Measurements from ENCODE around the gene CAD. TPM values are rescaled to one million over a fixed set of nuclear protein-coding genes. Genes with fewer than 3 reads are reported as not detected.
A peak's percentile ranks its signal among the peaks of the same experiment; 100 is the strongest.

Gene CAD
- total and polyA plus RNA-seq, 2 donors (not counting 1 experiment from before 2014, with no cell fraction given), result 11.9 to 32.0 TPM

DNA sequence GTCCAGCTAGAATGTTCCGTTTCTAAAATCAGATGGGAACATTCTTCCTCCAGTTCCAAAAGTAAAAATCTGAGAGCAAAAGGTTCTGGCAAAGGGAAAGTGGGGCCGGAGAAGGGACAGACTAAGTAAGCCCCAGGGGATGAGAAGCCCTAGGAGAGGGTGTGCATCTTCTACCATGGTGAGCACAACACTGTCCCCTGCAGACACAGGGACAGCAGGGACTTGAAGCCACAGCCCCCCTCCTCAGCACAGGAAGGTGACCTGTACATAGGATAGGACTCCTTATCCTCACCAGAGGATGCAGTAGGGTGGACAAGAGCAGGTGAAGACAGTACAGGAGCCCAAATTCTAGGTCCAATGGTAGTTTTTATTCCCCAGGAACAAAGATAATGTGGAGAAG, 17.9 kb upstream of the CAD start:
- Histone ChIP-seq H3K79me2 (ENCODE audit: control insufficient read depth, insufficient read depth, low read length) (no peaks in the 10 kb centered on the region), H3K36me3 (ENCODE audit: control insufficient read depth, insufficient read depth, low read length) (peaks cover 9% of the 10 kb centered on the region), H3K9ac (ENCODE audit: insufficient read depth, low read length) (no peak overlapping the region), H4K20me1 (ENCODE audit: control insufficient read depth, extremely low read depth, insufficient read depth, low read length) (no peaks in the 10 kb centered on the region), H3K4me1 (ENCODE audit: control insufficient read depth, extremely low read depth, insufficient read depth, low read length) (no peaks in the 10 kb centered on the region), H3K27me3 (ENCODE audit: control insufficient read depth, insufficient read depth, low read length) (no peaks in the 10 kb centered on the region), H3K27ac (ENCODE audit: insufficient read depth, low read length) (no peak overlapping the region), H3K4me2 (ENCODE audit: extremely low read depth, insufficient read depth, low read length) (no peak overlapping the region), H2AFZ (ENCODE audit: low read length) (no peak overlapping the region), H3K4me3 (replicated peaks in 1 of 4; ENCODE audit: control extremely low read depth in 1 of 4, insufficient read depth in 1 of 4, low read depth in 3 of 4, low read length in 4 of 4) (no peak overlapping the region), H3K9me3 (ENCODE audit: control insufficient read depth, insufficient read depth, low read depth, low read length) (no peaks in the 10 kb centered on the region)
- no peak for DNase-seq (ENCODE audit: low read depth in 2 of 2)
- TF ChIP-seq, protein P1, sequence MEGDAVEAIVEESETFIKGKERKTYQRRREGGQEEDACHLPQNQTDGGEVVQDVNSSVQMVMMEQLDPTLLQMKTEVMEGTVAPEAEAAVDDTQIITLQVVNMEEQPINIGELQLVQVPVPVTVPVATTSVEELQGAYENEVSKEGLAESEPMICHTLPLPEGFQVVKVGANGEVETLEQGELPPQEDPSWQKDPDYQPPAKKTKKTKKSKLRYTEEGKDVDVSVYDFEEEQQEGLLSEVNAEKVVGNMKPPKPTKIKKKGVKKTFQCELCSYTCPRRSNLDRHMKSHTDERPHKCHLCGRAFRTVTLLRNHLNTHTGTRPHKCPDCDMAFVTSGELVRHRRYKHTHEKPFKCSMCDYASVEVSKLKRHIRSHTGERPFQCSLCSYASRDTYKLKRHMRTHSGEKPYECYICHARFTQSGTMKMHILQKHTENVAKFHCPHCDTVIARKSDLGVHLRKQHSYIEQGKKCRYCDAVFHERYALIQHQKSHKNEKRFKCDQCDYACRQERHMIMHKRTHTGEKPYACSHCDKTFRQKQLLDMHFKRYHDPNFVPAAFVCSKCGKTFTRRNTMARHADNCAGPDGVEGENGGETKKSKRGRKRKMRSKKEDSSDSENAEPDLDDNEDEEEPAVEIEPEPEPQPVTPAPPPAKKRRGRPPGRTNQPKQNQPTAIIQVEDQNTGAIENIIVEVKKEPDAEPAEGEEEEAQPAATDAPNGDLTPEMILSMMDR (conservative IDR thresholded peaks at IDR 0.05 in 1 of 2, IDR thresholded peaks at IDR 0.05 in 1 of 2; ENCODE audit: low read depth in 1 of 2, low read length in 2 of 2), result no peak
- TF ChIP-seq EZH2 (IDR thresholded peaks at IDR 0.05; ENCODE audit: low read length, missing control alignments), result no peak

- no peak overlapping the region for H3K27ac ChIP-seq (ENCODE audit: insufficient read depth, low read length)
- no peaks in the 10 kb centered on the region for H4K20me1 ChIP-seq (ENCODE audit: control insufficient read depth, extremely low read depth, insufficient read depth, low read length)
- no peak for TF ChIP-seq EZH2 (IDR thresholded peaks at IDR 0.05; ENCODE audit: low read length, missing control alignments)
- TF ChIP-seq, protein P1 (conservative IDR thresholded peaks at IDR 0.05 in 1 of 2, IDR thresholded peaks at IDR 0.05 in 1 of 2; ENCODE audit: low read depth in 1 of 2, low read length in 2 of 2), result no peak
- H3K9ac ChIP-seq (ENCODE audit: insufficient read depth, low read length), result no peak overlapping the region
- no peaks in the 10 kb centered on the region for H3K9me3 ChIP-seq (ENCODE audit: control insufficient read depth, insufficient read depth, low read depth, low read length)
- no peaks in the 10 kb centered on the region for H3K27me3 ChIP-seq (ENCODE audit: control insufficient read depth, insufficient read depth, low read length)
- no peaks in the 10 kb centered on the region for H3K4me1 ChIP-seq (ENCODE audit: control insufficient read depth, extremely low read depth, insufficient read depth, low read length)
- H2AFZ ChIP-seq (ENCODE audit: low read length), result no peak overlapping the region
- DNase-seq (ENCODE audit: low read depth in 2 of 2), result no peak
- peaks cover 12% of the 10 kb centered on the region for H3K36me3 ChIP-seq (ENCODE audit: control insufficient read depth, insufficient read depth, low read length)
- no peaks in the 10 kb centered on the region for H3K79me2 ChIP-seq (ENCODE audit: control insufficient read depth, insufficient read depth, low read length)
- H3K4me3 ChIP-seq (replicated peaks in 1 of 4; ENCODE audit: control extremely low read depth in 1 of 4, insufficient read depth in 1 of 4, low read depth in 3 of 4, low read length in 4 of 4), result no peak overlapping the region
- no peak overlapping the region for H3K4me2 ChIP-seq (ENCODE audit: extremely low read depth, insufficient read depth, low read length)
Observed at GRCh38 chr2:27201675-27202074, 15.5 kb upstream of the CAD start.

DNA sequence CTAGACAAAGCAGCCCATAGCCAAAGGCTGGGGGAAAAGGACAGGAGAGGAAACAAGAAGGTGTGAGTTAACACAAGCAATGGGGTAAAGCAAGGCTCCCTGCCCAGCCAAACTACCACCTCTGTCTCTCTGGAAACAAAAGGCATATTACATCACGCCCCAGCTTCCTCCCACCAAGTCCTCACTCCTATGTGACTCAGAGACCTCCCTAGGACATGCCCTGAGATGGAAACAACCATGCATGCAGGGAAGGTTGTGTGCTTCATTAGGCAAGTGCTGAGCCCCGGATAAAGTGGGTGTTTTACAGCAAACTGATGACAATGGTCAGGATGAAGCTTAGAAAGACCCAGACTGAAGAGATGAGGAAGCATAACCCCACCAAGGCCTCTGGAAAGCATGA, 14.3 kb upstream of the CAD start:
- no peaks in the 10 kb centered on the region for H3K79me2 ChIP-seq (ENCODE audit: control insufficient read depth, insufficient read depth, low read length)
- no peaks in the 10 kb centered on the region for H4K20me1 ChIP-seq (ENCODE audit: control insufficient read depth, extremely low read depth, insufficient read depth, low read length)
- no peak overlapping the region for H3K9ac ChIP-seq (ENCODE audit: insufficient read depth, low read length)
- no peaks in the 10 kb centered on the region for H3K9me3 ChIP-seq (ENCODE audit: control insufficient read depth, insufficient read depth, low read depth, low read length)
- DNase-seq (ENCODE audit: low read depth in 2 of 2), result peak in 1 of 2 donors; percentile 64
- H3K36me3 ChIP-seq (ENCODE audit: control insufficient read depth, insufficient read depth, low read length), result peaks cover 15% of the 10 kb centered on the region
- H2AFZ ChIP-seq (ENCODE audit: low read length), result no peak overlapping the region
- H3K27me3 ChIP-seq (ENCODE audit: control insufficient read depth, insufficient read depth, low read length), result no peaks in the 10 kb centered on the region
- no peak for TF ChIP-seq EZH2 (IDR thresholded peaks at IDR 0.05; ENCODE audit: low read length, missing control alignments)
- TF ChIP-seq, protein P1 (conservative IDR thresholded peaks at IDR 0.05 in 1 of 2, IDR thresholded peaks at IDR 0.05 in 1 of 2; ENCODE audit: low read depth in 1 of 2, low read length in 2 of 2), result no peak
- H3K4me2 ChIP-seq (ENCODE audit: extremely low read depth, insufficient read depth, low read length), result no peak overlapping the region
- H3K4me1 ChIP-seq (ENCODE audit: control insufficient read depth, extremely low read depth, insufficient read depth, low read length), result no peaks in the 10 kb centered on the region
- H3K4me3 ChIP-seq (replicated peaks in 1 of 4; ENCODE audit: control extremely low read depth in 1 of 4, insufficient read depth in 1 of 4, low read depth in 3 of 4, low read length in 4 of 4), result no peak overlapping the region
- H3K27ac ChIP-seq (ENCODE audit: insufficient read depth, low read length), result no peak overlapping the region
